Measurements from ENCODE around the gene OR7G2. TPM values are rescaled to one million over a fixed set of nuclear protein-coding genes. Genes with fewer than 3 reads are reported as not detected.
"Not testable (repeated sequence)": the region's sequence is repeated elsewhere in the genome, so short reads cannot be mapped to it uniquely, and the experiment has no call there.

Gene OR7G2
- total RNA-seq, 2 donors from 2014 or later = not detected

GRCh38 chr19:9060564-9061340, 46.5 kb downstream of the OR7G2 start:
- no peak for DNase-seq
- no peaks in the 10 kb centered on the region for H3K36me3 ChIP-seq
- TF ChIP-seq, protein P1, sequence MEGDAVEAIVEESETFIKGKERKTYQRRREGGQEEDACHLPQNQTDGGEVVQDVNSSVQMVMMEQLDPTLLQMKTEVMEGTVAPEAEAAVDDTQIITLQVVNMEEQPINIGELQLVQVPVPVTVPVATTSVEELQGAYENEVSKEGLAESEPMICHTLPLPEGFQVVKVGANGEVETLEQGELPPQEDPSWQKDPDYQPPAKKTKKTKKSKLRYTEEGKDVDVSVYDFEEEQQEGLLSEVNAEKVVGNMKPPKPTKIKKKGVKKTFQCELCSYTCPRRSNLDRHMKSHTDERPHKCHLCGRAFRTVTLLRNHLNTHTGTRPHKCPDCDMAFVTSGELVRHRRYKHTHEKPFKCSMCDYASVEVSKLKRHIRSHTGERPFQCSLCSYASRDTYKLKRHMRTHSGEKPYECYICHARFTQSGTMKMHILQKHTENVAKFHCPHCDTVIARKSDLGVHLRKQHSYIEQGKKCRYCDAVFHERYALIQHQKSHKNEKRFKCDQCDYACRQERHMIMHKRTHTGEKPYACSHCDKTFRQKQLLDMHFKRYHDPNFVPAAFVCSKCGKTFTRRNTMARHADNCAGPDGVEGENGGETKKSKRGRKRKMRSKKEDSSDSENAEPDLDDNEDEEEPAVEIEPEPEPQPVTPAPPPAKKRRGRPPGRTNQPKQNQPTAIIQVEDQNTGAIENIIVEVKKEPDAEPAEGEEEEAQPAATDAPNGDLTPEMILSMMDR (IDR thresholded peaks at IDR 0.05) = no peak
- no peaks in the 10 kb centered on the region for H3K9me3 ChIP-seq
- no peak overlapping the region for H3K4me3 ChIP-seq
- H3K4me1 ChIP-seq = no peaks in the 10 kb centered on the region
- H3K27ac ChIP-seq = no peak overlapping the region
- intact Hi-C loops (cut with DNase I) = no loop called here
- H3K9ac ChIP-seq (ENCODE audit: low read depth in 2 of 2, low read length in 2 of 2) = no peak overlapping the region
- H3K27me3 ChIP-seq = no peaks in the 10 kb centered on the region

GRCh38 chr19:9058905-9059667, 48.2 kb downstream of the OR7G2 start:
- H3K9ac ChIP-seq (ENCODE audit: low read depth in 2 of 2, low read length in 2 of 2) = no peak overlapping the region
- TF ChIP-seq, protein P1 (IDR thresholded peaks at IDR 0.05) = no peak
- no peak overlapping the region for H3K4me3 ChIP-seq
- no peaks in the 10 kb centered on the region for H3K9me3 ChIP-seq
- H3K36me3 ChIP-seq = no peaks in the 10 kb centered on the region
- intact Hi-C loops (cut with DNase I) = no loop called here
- H3K27ac ChIP-seq = no peak overlapping the region
- no peaks in the 10 kb centered on the region for H3K4me1 ChIP-seq
- DNase-seq = no peak
- no peaks in the 10 kb centered on the region for H3K27me3 ChIP-seq

DNA sequence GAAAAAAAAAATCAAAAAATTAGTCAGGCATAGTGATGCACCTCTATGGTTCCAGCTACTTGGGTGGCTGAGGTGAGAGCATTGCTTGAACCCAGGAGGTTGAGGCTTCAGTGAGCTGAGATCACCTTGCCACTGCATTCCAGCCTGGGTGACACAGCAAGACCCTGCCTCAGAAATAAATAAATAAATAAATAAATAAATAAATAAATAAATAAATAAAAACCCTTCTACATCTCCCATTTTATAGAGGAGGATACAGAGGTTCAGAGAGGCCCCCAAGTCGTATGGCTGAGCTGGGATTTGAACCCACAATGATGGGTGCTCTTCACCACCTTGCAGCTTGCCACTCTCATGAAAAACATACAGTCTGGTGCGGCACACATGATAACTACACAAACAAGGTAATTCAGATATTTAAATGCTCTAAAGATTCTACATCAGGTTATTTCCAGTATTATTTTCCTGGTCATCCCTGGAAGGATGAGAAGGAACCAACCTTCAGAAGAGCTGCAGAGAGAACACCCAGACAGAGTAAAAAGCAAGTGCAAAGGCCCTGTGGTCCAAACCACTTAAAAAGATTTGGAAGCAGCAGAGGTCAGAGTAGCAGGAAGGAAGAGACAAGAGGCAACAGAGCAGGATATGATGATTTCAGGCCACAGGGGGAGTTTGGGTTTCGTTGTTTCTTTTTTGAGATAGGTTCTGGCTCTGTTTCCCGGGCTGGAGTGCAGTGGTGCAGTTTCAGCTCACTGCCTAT, 49.6 kb downstream of the OR7G2 start:
- Histone ChIP-seq H3K9me3 (no peaks in the 10 kb centered on the region), H3K4me3 (no peak overlapping the region), H3K9ac (ENCODE audit: low read depth in 2 of 2, low read length in 2 of 2) (no peak overlapping the region), H3K4me1 (no peaks in the 10 kb centered on the region), H3K27me3 (no peaks in the 10 kb centered on the region), H3K27ac (no peak overlapping the region), H3K36me3 (no peaks in the 10 kb centered on the region)
- DNase-seq = no peak
- TF ChIP-seq, protein P1 (IDR thresholded peaks at IDR 0.05) = no peak
- intact Hi-C loops (cut with DNase I) = no loop called here

GRCh38 chr19:9056131-9056530, 51.1 kb downstream of the OR7G2 start:
- intact Hi-C loops (cut with DNase I); H3K27me3 ChIP-seq; H3K27ac ChIP-seq; H3K9me3 ChIP-seq; H3K9ac ChIP-seq (ENCODE audit: low read depth in 2 of 2, low read length in 2 of 2); DNase-seq; H3K36me3 ChIP-seq; H3K4me1 ChIP-seq; H3K4me3 ChIP-seq: not testable (repeated sequence)

- no peaks in the 10 kb centered on the region for H3K27me3 ChIP-seq
- no peaks in the 10 kb centered on the region for H3K36me3 ChIP-seq
- no peak overlapping the region for H3K4me3 ChIP-seq
- no peaks in the 10 kb centered on the region for H3K9me3 ChIP-seq
- intact Hi-C loops (cut with DNase I) = no loop called here
- TF ChIP-seq, protein P1 (IDR thresholded peaks at IDR 0.05) = no peak
- H3K9ac ChIP-seq (ENCODE audit: low read depth in 2 of 2, low read length in 2 of 2) = no peak overlapping the region
- no peak overlapping the region for H3K27ac ChIP-seq
- no peak for DNase-seq
- H3K4me1 ChIP-seq = no peaks in the 10 kb centered on the region
Measured at GRCh38 chr19:9054765-9055164, 52.5 kb downstream of the OR7G2 start.
